ENCODE measurements around the gene CLEC4G.

DNA sequence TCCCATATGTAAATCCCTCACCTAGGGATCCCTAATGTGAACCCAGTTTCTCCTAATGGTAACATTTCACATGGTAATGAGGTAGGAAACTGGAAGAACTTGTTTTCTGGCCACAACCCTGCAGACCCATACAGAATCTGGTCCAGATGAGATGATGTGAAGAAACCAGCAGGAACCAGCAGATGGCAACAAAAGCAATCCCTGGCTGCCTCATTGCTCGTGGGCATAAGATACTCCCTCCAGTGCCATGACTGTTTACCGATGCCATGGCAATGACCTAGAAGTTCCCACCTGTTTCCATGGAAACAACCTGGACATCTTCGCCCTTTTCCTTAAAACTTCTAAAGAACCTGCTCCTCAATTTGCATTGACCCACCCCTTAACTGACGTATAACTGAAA lies 16.8 kb upstream of the CLEC4G start:
- TF ChIP-seq, protein P1, sequence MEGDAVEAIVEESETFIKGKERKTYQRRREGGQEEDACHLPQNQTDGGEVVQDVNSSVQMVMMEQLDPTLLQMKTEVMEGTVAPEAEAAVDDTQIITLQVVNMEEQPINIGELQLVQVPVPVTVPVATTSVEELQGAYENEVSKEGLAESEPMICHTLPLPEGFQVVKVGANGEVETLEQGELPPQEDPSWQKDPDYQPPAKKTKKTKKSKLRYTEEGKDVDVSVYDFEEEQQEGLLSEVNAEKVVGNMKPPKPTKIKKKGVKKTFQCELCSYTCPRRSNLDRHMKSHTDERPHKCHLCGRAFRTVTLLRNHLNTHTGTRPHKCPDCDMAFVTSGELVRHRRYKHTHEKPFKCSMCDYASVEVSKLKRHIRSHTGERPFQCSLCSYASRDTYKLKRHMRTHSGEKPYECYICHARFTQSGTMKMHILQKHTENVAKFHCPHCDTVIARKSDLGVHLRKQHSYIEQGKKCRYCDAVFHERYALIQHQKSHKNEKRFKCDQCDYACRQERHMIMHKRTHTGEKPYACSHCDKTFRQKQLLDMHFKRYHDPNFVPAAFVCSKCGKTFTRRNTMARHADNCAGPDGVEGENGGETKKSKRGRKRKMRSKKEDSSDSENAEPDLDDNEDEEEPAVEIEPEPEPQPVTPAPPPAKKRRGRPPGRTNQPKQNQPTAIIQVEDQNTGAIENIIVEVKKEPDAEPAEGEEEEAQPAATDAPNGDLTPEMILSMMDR (IDR thresholded peaks at IDR 0.05) = no peak
- TF ChIP-seq EP300 (IDR thresholded peaks at IDR 0.05) (no peak), POLR2A (IDR thresholded peaks at IDR 0.05) (no peak)
